Ammon's horn (tissue), 1 donor: ENCODE results near the gene BARX2.

Experiments used
- DNase-seq: peaks from one replicate; pipeline ENCODE4 v3.0.0-alpha.2; 2016; ENCODE audit warnings: low spot score

Gene BARX2

DNA sequence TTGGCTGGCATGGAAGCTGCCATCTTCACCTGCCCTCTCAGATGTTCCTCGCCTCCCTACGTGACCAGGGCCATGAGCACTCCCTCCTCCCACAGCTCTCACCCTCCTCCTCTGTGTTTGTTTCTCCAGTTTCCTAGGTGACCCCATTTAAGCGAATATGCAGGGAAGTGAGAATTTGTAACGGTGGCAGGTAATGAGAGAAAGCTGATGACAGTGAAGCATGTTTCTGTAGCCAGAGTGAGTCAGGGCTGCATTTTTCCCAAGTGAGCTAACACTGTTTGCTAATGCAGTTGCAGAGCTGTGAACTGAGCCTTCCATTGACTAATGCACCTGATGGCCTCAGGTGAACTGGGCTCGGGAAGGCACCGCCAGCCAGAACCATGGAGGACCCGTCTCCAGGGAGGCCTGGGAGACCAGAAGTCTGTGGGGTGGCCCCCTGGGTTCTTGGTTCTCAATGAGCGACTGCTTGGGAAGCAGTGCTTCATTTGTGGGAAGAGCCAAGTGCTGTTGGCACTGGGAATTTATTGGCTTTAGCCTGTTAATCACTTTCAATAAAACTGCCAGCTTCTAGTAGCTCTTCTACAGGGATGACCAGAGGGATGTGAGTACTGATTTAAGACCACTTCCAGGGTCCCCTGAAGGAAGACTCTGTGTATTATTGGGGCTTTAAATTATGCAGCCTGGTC lies 64.5 kb downstream of the BARX2 start:
- DNase-seq, result no peak

DNA sequence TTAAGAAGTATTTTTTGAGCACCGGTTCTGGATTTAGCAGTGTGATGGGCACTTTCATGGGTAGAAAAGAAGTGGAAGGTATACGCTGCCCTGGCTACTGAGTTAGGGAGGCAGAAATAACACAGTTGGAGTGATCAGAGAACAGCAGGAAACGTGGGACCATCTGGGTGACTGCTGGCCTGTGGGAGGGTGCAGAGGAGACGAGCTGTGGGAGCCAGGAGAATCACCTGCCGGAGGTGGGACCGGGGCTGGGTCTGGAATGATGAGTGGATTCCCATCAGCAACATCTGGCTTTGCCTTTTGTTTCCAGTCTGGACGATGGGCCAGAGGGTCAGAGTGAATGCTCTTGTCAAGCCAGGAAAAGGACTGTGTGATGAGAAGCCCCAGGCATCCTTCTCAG lies 66.5 kb downstream of the BARX2 start:
- no peak for DNase-seq

DNA sequence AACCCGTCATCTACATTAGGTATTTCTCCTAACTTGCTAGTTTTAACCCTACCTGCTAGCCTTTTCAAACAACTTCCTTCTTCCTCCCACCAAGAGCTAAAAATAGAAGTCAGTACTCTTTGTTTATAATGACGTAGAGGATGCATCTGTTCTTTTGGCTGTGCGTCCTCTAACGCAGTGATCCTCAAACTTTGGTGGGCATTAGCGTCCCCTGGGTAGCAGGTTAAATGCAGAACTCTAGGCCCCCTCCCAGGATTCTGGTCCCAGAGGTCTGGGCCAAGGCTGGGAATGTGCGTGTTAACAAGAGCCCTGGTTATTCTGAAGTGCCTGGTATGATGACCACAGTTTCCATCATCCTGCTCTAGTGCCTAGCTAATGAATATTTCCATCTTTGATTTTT lies 67.6 kb downstream of the BARX2 start:
- DNase-seq, result no peak

DNA sequence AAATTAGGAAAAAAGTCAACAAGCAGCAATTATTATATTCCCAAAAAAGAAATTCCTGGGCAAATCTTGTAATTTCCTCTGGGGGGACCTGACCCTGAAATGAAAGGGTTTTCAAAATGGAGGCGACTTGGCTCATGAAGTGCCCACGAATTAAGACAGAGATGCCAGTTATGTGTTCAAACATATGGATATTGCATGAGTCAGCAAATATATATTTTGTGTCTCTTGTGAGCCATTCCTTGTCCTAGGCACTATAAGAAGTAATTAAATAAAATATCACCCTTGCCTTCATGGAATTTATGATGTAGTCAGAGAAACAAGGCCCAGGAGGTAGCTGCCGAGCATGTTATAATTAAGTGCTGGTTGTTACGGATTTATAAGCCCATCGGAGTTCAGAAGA lies 68.6 kb downstream of the BARX2 start:
- no peak for DNase-seq

DNA sequence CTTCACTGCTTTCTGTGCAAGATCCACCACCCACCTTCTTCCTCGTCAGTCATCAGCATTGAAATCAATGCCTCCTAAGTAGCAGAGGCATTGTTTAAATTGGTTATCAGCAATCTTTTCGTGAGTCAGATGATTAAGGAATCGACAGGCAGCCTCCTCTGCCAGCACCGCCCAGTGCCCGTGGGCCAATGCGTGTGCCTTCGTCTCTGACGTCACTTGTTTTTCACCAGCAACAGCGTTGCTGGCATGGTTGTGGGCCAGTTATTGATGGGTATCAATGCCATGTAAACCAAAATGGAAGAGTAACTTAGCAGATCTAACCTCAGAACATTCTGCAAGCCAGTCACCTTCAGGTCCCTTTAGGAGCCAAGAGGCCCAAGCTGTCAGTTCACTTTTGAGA lies 69.6 kb downstream of the BARX2 start:
- DNase-seq, result no peak

DNA sequence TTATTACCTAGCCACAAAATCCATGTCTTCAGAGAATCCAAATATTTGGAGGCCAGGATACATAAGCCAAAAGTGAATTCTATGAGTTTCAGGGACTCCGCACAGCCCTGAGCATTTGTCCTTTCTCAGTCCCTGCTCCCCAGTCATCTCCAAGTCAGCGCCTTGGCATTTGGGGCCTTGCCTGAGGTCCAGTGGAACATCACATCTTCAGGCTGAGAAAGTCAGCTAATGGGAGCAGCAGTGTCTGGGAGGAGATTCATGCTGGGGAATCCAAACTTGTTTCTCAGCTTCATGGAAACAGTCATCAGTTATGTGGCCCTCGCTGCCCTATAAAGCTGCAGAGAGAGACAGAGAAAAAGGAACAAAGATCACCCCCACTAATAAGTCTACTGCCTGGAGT lies 70.9 kb downstream of the BARX2 start:
- no peak for DNase-seq

DNA sequence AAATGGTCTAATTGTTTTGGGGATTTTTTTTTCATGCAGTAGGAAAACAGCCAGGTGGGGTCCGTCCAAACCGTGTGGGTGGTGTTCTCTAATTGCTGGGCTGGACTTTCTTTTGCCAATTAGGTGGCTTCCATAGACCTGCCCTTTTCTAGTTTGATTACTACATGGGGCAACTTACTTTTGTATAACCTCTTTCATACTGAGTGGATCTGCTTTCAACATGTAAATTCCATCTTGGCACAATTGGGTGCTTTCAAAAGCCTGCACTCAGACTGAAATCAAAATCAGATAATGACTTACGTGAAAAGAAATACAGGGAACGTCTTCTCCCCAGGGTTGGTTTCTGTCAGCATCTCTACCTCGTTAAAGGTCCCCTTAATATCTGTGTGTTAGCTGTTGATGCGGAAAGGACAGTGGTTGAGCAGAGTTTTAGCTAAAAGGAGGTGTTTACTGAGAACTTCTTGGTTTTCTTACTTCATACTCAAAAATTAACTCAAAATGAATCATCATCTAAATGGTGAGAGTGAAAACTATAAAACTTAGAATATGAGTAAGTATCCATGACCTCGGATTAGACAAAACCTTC lies 72.1 kb downstream of the BARX2 start:
- no peak for DNase-seq

DNA sequence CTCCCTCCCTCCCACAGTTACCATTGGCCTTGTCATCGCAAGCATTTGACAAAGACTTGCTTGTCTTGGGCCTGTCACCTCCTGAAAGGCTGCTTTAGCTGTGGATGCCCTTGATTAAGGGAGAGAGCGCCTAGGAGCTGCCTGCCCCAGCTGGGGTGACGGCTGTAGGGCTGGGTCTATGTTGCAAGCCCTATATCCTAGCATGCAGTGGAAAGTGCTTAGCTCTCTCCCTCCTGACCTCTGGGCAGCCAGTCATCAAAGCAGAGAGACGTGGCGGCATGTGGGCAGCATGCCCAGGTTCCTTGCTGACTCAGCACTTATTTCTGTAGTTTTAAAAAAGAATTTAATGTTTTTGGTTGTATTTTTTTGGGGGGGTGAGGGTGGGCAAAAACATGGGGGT lies 75.9 kb downstream of the BARX2 start:
- DNase-seq, result peak; percentile 29

DNA sequence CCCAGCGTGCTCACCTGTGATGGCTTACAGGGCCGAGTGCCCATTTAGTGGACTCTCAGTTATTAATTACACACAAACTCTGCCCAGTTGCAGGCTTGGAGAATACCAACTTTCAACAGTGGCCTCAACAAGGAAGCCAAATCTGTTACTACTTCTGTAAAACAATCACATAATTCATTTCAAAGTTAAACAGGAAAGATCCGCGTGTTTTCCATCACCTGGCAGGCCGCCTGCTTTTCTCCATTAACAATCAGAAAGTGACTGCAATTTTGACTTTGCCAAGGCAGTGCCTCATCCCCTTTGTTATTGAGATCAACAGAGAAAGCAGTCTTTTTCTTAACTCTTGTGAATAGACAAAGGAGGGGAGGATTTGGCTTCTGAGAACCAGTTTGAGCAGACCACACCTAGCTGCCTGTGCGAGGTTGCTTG lies 77.7 kb downstream of the BARX2 start:
- DNase-seq, result no peak

DNA sequence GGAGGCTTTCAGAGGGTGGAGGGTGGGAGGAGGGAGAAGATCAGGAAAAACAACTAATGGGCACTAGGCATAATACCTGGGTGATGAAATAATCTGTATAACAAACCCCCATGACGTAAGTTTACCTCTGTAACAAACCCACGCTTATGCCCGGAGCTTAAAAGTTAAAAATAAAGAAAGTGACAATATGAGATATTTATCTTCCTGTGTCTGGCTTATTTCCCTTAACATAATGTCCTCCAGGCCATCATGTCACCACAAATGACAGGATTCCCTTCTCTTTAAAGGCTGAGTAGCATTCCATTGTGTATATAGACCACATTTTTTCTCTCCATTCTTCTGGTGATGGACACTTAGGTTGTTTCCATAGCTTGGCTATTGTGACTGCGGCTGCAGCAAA lies 79.5 kb downstream of the BARX2 start:
- DNase-seq, result no peak

DNA sequence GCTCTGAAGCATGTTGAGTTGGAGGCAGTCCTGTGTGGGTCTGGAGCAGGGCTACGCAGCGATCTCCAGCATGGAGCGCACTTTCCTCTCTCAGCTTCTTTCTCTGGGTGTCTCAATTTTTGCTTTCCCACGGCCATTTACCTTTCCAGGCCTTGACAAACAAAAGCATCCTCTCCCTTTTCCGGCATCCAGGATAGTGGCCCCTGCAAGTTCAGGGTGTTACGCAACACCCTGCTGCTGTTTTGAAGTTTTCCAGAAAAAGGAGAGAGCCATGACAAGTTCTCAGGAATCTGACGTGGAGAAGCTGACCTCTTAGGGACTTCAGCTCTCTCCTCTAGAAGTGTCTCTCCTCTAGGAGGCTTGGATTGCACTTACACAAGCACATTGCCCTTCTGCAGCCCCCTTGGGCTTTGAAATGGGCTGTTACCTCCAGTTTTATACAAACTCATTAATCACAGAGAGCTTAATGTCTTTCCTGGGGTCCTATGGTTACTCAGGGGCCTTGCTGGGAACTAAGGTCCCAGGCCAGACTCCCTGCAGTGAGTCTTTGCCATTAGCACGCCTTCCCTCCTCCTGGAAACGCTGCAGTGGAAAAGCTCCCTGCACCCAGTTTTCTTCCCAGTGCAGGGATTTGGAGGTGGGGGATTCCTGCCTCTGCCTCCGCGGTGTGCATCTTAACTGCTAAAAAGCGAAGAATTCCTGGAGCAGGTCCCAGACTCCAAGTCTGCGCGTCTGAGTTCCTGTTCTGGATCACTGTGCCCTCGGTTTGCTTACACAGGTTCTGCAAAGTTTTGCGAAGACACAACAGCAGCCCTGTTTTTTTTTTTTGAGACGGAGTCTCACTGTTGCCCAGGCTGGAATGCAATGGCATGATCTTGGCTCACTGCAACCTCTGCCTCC lies 80.4 kb downstream of the BARX2 start:
- DNase-seq, result no peak

DNA sequence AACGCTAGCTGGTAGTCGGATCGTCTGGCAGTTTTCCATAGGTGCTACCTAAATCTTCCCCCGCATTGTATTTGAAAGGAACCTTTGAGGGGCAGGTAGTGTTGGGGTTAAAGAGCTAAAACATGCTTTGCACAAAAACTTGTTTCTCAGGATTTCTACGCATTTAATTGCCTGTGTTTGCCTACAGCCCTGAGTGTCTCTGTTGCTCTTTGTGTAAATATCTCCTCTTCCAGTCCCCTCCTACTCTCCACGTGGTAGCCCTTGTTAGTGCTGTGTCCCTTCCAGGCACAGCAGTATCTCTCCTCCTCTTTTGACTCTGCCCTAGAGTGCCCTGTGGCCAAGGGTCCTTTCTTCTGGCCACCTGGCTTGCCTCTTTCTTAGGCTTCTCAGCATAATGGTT lies 81.7 kb downstream of the BARX2 start:
- no peak for DNase-seq

DNA sequence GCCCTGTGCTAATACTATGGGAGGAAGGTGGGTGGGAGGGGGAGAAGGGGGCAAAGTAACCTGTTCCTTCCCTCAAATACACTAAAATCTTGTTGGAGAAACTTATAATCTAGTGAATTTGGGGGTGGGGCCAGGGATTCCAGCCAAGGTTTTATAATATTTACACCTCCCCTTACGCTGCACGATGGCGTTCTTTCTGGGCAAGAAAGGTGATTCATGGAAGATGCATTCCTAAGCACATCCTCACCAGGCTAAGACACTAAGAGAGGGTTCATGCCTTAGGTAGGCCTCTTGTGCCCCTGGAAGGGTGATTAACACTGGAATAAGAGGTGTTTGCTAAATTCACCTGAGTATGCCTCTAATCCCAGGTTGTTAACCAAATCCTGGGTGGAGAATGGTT lies 82.6 kb downstream of the BARX2 start:
- DNase-seq, result no peak

DNA sequence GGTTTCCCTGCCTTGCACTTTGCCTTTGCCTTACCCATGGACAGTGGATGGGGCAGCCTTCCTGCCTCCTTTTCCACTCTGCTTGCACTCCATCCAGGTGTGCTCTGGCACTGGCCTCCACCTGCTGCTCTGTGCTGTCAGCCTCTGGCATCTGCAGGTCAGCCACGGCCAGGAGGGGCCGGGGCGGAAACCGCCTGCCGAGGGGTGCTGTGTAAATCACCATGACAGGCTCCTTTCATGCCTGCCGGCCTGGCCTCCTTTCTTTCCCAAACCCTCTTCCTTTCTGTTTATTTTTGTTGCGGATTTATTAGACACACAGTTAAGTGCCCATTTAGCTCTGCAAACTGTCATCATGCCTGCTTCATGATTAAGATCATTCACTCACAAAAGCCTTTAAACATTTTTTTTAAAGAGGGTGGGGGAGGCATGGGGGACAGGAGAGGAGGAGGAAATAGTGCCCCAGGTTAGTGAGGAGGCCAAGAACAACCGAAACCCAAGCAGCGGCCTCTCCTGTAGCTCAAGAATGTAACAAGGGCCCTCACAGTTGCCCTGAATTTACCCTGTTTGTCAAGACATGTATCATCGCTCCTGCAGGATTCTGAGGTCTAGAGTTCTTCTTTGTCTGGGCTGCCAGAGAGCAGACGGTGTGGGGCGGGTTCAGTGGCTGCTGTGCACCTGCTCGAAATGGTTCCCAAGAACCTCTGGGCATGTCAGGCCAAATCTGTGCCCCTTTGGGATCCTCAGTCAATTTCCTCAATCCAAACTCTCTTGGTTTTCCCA lies 83.3 kb downstream of the BARX2 start:
- DNase-seq, result no peak

DNA sequence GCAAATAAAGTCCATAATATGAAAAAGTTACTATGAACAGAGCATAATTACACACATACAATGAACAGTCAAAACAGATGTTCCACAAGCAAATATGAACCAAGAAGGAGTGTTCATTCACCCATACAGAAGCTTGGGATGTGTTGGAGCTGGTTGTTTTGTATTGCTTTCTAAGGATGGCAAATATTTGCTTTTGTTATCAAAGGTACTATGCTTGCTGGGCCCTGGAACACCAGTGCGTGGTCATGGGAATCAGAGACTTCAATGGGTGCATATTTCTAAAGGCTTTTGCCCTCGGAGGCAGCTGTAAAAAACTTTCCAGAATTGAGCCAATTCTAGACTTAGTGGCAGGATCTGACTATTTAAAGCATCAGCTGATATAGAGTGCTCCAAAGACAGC lies 85.1 kb downstream of the BARX2 start:
- no peak for DNase-seq

DNA sequence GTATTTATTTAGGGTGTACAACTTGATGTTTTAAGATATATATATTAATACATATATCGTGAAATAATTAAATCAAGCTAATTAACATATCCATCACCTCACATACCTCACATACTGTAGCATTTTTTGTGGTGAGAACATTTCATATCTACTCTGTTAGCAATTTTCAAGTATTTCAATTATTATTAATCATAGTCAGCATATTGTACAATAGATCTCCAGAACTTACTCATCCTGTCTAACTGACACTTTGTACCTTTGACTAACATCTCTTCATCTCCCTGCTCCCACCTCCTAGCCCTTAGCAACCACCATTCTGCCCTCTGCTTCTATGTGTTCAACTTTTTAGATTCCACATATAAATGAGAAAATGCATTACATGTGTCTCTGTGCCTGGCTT lies 108.4 kb downstream of the BARX2 start:
- DNase-seq, result no peak

DNA sequence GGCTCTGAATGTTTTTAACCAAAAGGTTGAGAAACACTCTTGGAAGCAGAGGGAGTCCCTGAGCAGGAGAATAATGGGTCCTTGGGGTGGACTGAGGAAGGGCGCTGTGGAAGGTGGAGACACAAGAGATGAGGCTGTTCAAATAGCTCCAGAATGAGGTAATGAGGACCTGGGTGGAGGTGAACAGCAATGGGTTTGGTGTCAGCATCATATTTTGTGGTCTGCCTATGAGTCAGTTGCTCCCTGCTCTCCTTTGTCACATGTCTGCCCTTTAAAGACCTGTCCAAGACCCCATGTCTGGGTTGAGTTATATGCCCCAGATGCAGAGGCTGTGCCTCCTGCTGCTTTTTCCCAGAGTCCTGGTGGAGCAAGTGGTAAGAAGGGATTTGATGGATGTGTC lies 113.6 kb downstream of the BARX2 start:
- no peak for DNase-seq

DNA sequence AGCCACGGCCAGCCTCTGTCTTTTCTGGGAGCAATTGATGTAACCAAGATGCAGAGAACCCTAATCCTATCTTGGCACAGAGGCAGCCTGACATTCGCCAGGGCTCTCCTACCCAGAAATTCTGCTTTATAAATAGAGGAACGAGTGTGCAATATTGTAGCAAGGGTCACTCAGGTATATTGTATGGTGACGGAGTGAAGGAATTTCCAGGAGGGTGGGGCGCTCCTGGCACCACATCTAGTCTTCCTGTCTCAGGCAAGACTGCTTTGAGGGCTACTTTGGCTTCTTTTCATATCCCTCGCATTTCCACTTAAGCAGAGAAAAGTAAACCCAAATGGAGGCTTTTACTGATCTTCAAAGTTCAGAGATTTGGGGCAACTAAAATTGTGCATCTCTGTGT lies 114.4 kb downstream of the BARX2 start:
- DNase-seq, result no peak

DNA sequence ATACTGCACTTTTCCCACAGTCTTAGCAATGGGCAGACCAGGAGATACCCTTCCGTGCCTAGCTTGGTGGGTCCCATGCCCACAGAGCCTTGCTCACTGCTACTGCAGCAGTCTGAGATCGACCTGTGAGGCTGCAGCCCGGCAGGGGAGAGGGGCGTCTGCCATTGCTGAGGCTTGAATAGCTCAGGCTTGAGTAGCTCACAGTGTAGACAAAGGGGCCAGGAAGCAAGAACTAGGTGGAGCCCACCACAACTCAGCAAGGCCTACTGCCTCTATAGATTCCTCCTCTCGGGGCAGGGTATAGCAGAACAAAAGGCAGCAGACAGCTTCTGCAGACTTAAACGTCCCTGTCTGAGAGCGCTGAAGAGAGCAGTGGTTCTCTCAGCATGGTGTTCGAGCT lies 118.1 kb downstream of the BARX2 start:
- DNase-seq, result no peak
